GM12878 (cell line): ENCODE measurements around the gene UROD. TPM values are rescaled to one million over a fixed set of nuclear protein-coding genes. Genes with fewer than 3 reads are reported as not detected.

Source experiments
- ATAC-seq: fragments of 200-7000 bp; cut with Tn5 transposase; 3 replicates; pipeline ENCODE4 v1.9.1; 2020; ENCODE audit warnings: mild to moderate bottlenecking, moderate library complexity
- BruUV-seq: library from RNA; stranded (reverse); fragments of 400-500 nt; replicated peaks from 2 replicates; lab custom pipeline; 2021; lab: Mats Ljungman, UMichigan
- CTCF ChIA-PET: fragments of 300-600 bp; sonication (Branson Sonifier 250); formaldehyde crosslinking; extraction: SDS; loops from one replicate; lab custom pipeline; 2021; ENCODE audit warnings: inconsistent platforms; lab: Yijun Ruan, JAX
- POLR2A ChIA-PET: fragments of 350-600 bp; formaldehyde crosslinking; extraction: SDS; loops from one replicate; lab custom pipeline; 2021; ENCODE audit warnings: inconsistent platforms; lab: Charles Lee
- RAD21 ChIA-PET: fragments of 300-600 bp; sonication (Branson Sonifier 250); formaldehyde crosslinking; loops from one replicate; lab custom pipeline; 2023; ENCODE audit warnings: antibody characterized with exemption; ENCODE audit not compliant: unreplicated experiment; lab: Charles Lee
- SMC1A ChIA-PET: fragments of 300-600 bp; sonication (Branson Sonifier 250); formaldehyde crosslinking; loops from one replicate; lab custom pipeline; 2023; ENCODE audit not compliant: unreplicated experiment, uncharacterized antibody; lab: Charles Lee
- DNase-seq: peaks from one replicate; pipeline ENCODE4 v3.0.0-alpha.2; 2011; ENCODE audit warnings: low read depth, low spot score
- FAIRE-seq: peaks from 3 replicates; lab custom pipeline; 2011; peaks lifted over from hg19 to GRCh38; lab: Jason Lieb, UNC
- H2AFZ ChIP-seq: 2 replicates; pipeline ENCODE4 v1.6.0; 2011; ENCODE audit warnings: low read depth, low read length, control low read depth; ENCODE audit not compliant: control insufficient read depth
- H3K27ac ChIP-seq: 2 replicates; pipeline ENCODE4 v1.5.1; 2011; ENCODE audit warnings: control low read depth; ENCODE audit not compliant: control insufficient read depth, insufficient read depth
- H3K27me3 ChIP-seq, 2 experiments: replicated peaks in 1 of 2; 2 replicates each; pipeline versions ENCODE4 v1.6.0 to v1.6.1; 2011; ENCODE audit warnings: low read length in 1 of 2; ENCODE audit not compliant: control insufficient read depth in 2 of 2, insufficient read depth in 2 of 2
- H3K36me3 ChIP-seq, 2 experiments: 2 replicates each; pipeline ENCODE4 v1.5.1; 2011; ENCODE audit warnings: low read length in 1 of 2; ENCODE audit not compliant: control insufficient read depth in 2 of 2, insufficient read depth in 2 of 2
- H3K4me1 ChIP-seq: 2 replicates; pipeline ENCODE4 v1.6.1; 2011; ENCODE audit warnings: mild to moderate bottlenecking, low read length, moderate library complexity, mixed read lengths; ENCODE audit not compliant: control insufficient read depth, insufficient read depth
- H3K4me2 ChIP-seq: 2 replicates; pipeline ENCODE4 v1.6.0; 2011; ENCODE audit warnings: control low read depth; ENCODE audit not compliant: control insufficient read depth, insufficient read depth
- H3K4me3 ChIP-seq: fragments of 200-600 bp; sonication (generic); 2 replicates; pipeline ENCODE4 v1.5.1; 2016
- H3K79me2 ChIP-seq: 2 replicates; pipeline ENCODE4 v1.6.0; 2011; ENCODE audit warnings: low read length; ENCODE audit not compliant: control insufficient read depth, insufficient read depth
- H3K9ac ChIP-seq: 2 replicates; pipeline ENCODE4 v1.8.0; 2011; ENCODE audit warnings: low read length, control low read depth, mixed read lengths; ENCODE audit not compliant: control insufficient read depth, insufficient read depth
- H3K9me3 ChIP-seq: replicated peaks from 3 replicates; pipeline ENCODE4 v1.5.1; 2011; ENCODE audit warnings: mild to moderate bottlenecking, low read length; ENCODE audit not compliant: control insufficient read depth, insufficient read depth
- H4K20me1 ChIP-seq: 2 replicates; pipeline ENCODE4 v1.6.0; 2011; ENCODE audit not compliant: control insufficient read depth, insufficient read depth
- CREB1 ChIP-seq: IDR thresholded peaks from 2 replicates; pipeline ENCODE4 v1.6.1; 2012; ENCODE audit warnings: low read depth, mild to moderate bottlenecking, inconsistent platforms
- MEF2A ChIP-seq: IDR thresholded peaks from 2 replicates; pipeline ENCODE4 v1.6.1; 2011; ENCODE audit warnings: low read depth, mild to moderate bottlenecking, low read length, moderate library complexity; ENCODE audit not compliant: insufficient read depth
- NRF1 ChIP-seq: conservative IDR thresholded peaks from 2 replicates; pipeline ENCODE4 v1.6.1; 2011; ENCODE audit warnings: mild to moderate bottlenecking, low read depth, low read length, improper control_type of control experiment
- WGBS: methylation state at CpG from one replicate; pipeline ENCODE4 v1.1.6; 2016; ENCODE audit warnings: low lambda C conversion rate; ENCODE audit not compliant: insufficient replicate concordance, insufficient coverage; ENCODE audit errors: missing lambda C conversion rate; 5-methylcytosine and 5-hydroxymethylcytosine counted together
- in situ Hi-C: fragments of 300-500 bp; cut with MboI; formaldehyde crosslinking; loops from 9 replicates; pipeline ENCODE4 v1.14.3; 2018; ENCODE audit warnings: mixed read lengths
- intact Hi-C: fragments of 100-400 bp; cut with micrococcal nuclease; formaldehyde crosslinking; loops from one replicate; pipeline ENCODE4 v1.14.2; 2022; ENCODE audit not compliant: unreplicated experiment
- polyA plus RNA-seq, 11 experiments: library from polyadenylated mRNA; depleted of rRNA in 4 of 11; unstranded in 6 of 11; stranded (reverse) in 5 of 11; fragments of >200 nt; fragmentation: Nextera tagmentation in 4 of 11; fragmentation: Illumina TruSeq in 1 of 11; extraction: Ambion mirVana in 4 of 11; extraction: Trizol in 1 of 11; gene quantifications; 1 replicate in 1 of 11; 2 replicates in 10 of 11; pipeline versions ENCODE4 v1.2.1 to v1.2.3, GENCODE V29; 2011 to 2016; ENCODE audit warnings: inconsistent platforms in 2 of 11, missing spikeins in 2 of 11, low read depth in 1 of 11
- total RNA-seq, 4 experiments: library from RNA; depleted of rRNA in 3 of 4; stranded (reverse); fragments of >200 nt in 3 of 4; fragmentation: Illumina TruSeq in 1 of 4; extraction: Trizol in 1 of 4; gene quantifications; 2 replicates each; pipeline versions ENCODE4 v1.2.1 to v1.2.3, GENCODE V29; 2013 to 2021

UROD gene
- total and polyA plus RNA-seq, 10 of the 15 experiments (the other 5 are each of a cell fraction or from before 2014, with no cell fraction given) = 65.8 to 330 (median 102) TPM

GRCh38 chr1:45065083-45065482, 53.0 kb downstream of the UROD start:
- Histone ChIP-seq H3K9ac (no peak overlapping the region), H3K27me3 (no peaks in the 10 kb centered on the region), H2AFZ (no peak overlapping the region), H3K79me2 (no peaks in the 10 kb centered on the region), H4K20me1 (no peaks in the 10 kb centered on the region), H3K4me3 (no peak overlapping the region), H3K36me3 (no peaks in the 10 kb centered on the region), H3K4me1 (no peaks in the 10 kb centered on the region), H3K27ac (no peak overlapping the region), H3K4me2 (no peak overlapping the region), H3K9me3 (no peaks in the 10 kb centered on the region)
- WGBS = 51% methylated on average over 2 of the region's 2 CpGs
- in situ Hi-C loops (no loop called here), intact Hi-C loops (no loop called here)
- CTCF ChIA-PET = no interaction called here
- ATAC-seq (no peak), DNase-seq (no peak), FAIRE-seq (no peak)
- no peak for TF ChIP-seq NRF1
- TF ChIP-seq MEF2A = no peak
- TF ChIP-seq CREB1 = no peak
- RAD21 ChIA-PET = interaction anchor here (1.2 kb wide), 1 partner anchor 47 kb away, joined by 3 read pairs; no protein-coding TSS in a partner anchor
- SMC1A ChIA-PET = no interaction called here
- no TSS peak for BruUV-seq
- POLR2A ChIA-PET = no interaction called here

Other genes with a start within 250 kb of the UROD start
Only the 7 nearest of the 9 such genes appear.
- 19.9 and 23.1 TPM in 2 replicates for gene PLK3, start 211.9 kb upstream of the UROD start, total RNA-seq (2014; rRNA removed)
- 8.1 and 9.0 TPM in 2 replicates for gene PLK3, start 211.9 kb upstream of the UROD start, total RNA-seq (2014; rRNA removed; fragmentation: Illumina TruSeq; extraction: Trizol)
- 16.5 and 20.9 TPM in 2 replicates for gene PLK3, start 211.9 kb upstream of the UROD start, total RNA-seq (2021)
- gene PLK3, start 211.9 kb upstream of the UROD start, polyA plus RNA-seq (2011; rRNA removed) = 6.4 and 11.6 TPM in 2 replicates
- 5.4 and 9.3 TPM in 2 replicates for gene PLK3, start 211.9 kb upstream of the UROD start, polyA plus RNA-seq (2014; fragmentation: Illumina TruSeq; extraction: Trizol)
- gene PLK3, start 211.9 kb upstream of the UROD start, polyA plus RNA-seq (2014; fragmentation: Nextera tagmentation; extraction: Ambion mirVana) = 1 to 10 TPM; 1.5 to 1.9 TPM
- 23.2 and 29.2 TPM in 2 replicates for gene PLK3, start 211.9 kb upstream of the UROD start, polyA plus RNA-seq (2014; rRNA removed)
- 10 to 100 TPM; 12.5 to 17.5 TPM for gene PLK3, start 211.9 kb upstream of the UROD start, polyA plus RNA-seq (2016; fragmentation: Nextera tagmentation; extraction: Ambion mirVana)
- gene DYNLT4, start 204.9 kb upstream of the UROD start, total RNA-seq (2014; rRNA removed) = not detected in 2 replicates
- not detected in 2 replicates for gene DYNLT4, start 204.9 kb upstream of the UROD start, total RNA-seq (2014; rRNA removed; fragmentation: Illumina TruSeq; extraction: Trizol)
- gene DYNLT4, start 204.9 kb upstream of the UROD start, total RNA-seq (2021) = 0.28 and 0.45 TPM in 2 replicates
- gene DYNLT4, start 204.9 kb upstream of the UROD start, polyA plus RNA-seq (2011; rRNA removed) = not detected in 2 replicates
- gene DYNLT4, start 204.9 kb upstream of the UROD start, polyA plus RNA-seq (2014; fragmentation: Illumina TruSeq; extraction: Trizol) = not detected in 2 replicates
- not detected for gene DYNLT4, start 204.9 kb upstream of the UROD start, polyA plus RNA-seq (2014; fragmentation: Nextera tagmentation; extraction: Ambion mirVana)
- gene DYNLT4, start 204.9 kb upstream of the UROD start, polyA plus RNA-seq (2014; rRNA removed) = not detected in 2 replicates
- gene DYNLT4, start 204.9 kb upstream of the UROD start, polyA plus RNA-seq (2016; fragmentation: Nextera tagmentation; extraction: Ambion mirVana) = under 1 TPM in 1 of 2 experiments, not detected in 1; 0.23 TPM
- 0.44 and 1.1 TPM in 2 replicates for gene BTBD19, start 203.7 kb upstream of the UROD start, total RNA-seq (2014; rRNA removed)
- 0.18 and 0.45 TPM in 2 replicates for gene BTBD19, start 203.7 kb upstream of the UROD start, total RNA-seq (2014; rRNA removed; fragmentation: Illumina TruSeq; extraction: Trizol)
- gene BTBD19, start 203.7 kb upstream of the UROD start, total RNA-seq (2021) = 1.6 and 2.7 TPM in 2 replicates
- gene BTBD19, start 203.7 kb upstream of the UROD start, polyA plus RNA-seq (2011; rRNA removed) = 0.30 and 0.67 TPM in 2 replicates
- 0.29 and 0.37 TPM in 2 replicates for gene BTBD19, start 203.7 kb upstream of the UROD start, polyA plus RNA-seq (2014; fragmentation: Illumina TruSeq; extraction: Trizol)
- gene BTBD19, start 203.7 kb upstream of the UROD start, polyA plus RNA-seq (2014; fragmentation: Nextera tagmentation; extraction: Ambion mirVana) = under 1 TPM; 0.13 to 0.40 TPM
- gene BTBD19, start 203.7 kb upstream of the UROD start, polyA plus RNA-seq (2014; rRNA removed) = 1.0 and 3.0 TPM in 2 replicates
- under 1 TPM; 0.18 to 0.23 TPM for gene BTBD19, start 203.7 kb upstream of the UROD start, polyA plus RNA-seq (2016; fragmentation: Nextera tagmentation; extraction: Ambion mirVana)
- gene PTCH2, start 169.0 kb upstream of the UROD start, total RNA-seq (2014; rRNA removed) = 0.11 and 0.27 TPM in 2 replicates
- 7.6 and 8.4 TPM in 2 replicates for gene PTCH2, start 169.0 kb upstream of the UROD start, total RNA-seq (2014; rRNA removed; fragmentation: Illumina TruSeq; extraction: Trizol)
- 0.87 and 0.96 TPM in 2 replicates for gene PTCH2, start 169.0 kb upstream of the UROD start, total RNA-seq (2021)
- 0.07 and 0.16 TPM in 2 replicates for gene PTCH2, start 169.0 kb upstream of the UROD start, polyA plus RNA-seq (2011; rRNA removed)
- 0.03 TPM in 1 of 2 replicates, not detected in the other for gene PTCH2, start 169.0 kb upstream of the UROD start, polyA plus RNA-seq (2014; fragmentation: Illumina TruSeq; extraction: Trizol)
- under 1 TPM; 0.06 to 0.18 TPM for gene PTCH2, start 169.0 kb upstream of the UROD start, polyA plus RNA-seq (2014; fragmentation: Nextera tagmentation; extraction: Ambion mirVana)
- 0.06 and 0.09 TPM in 2 replicates for gene PTCH2, start 169.0 kb upstream of the UROD start, polyA plus RNA-seq (2014; rRNA removed)
- gene PTCH2, start 169.0 kb upstream of the UROD start, polyA plus RNA-seq (2016; fragmentation: Nextera tagmentation; extraction: Ambion mirVana) = under 1 TPM; 0.04 to 0.33 TPM
- gene EIF2B3, start 25.7 kb upstream of the UROD start, total RNA-seq (2014; rRNA removed) = 31.2 TPM in 2 replicates
- gene EIF2B3, start 25.7 kb upstream of the UROD start, total RNA-seq (2014; rRNA removed; fragmentation: Illumina TruSeq; extraction: Trizol) = 45.5 and 48.0 TPM in 2 replicates
- 35.3 and 35.9 TPM in 2 replicates for gene EIF2B3, start 25.7 kb upstream of the UROD start, total RNA-seq (2021)
- gene EIF2B3, start 25.7 kb upstream of the UROD start, polyA plus RNA-seq (2011; rRNA removed) = 42.5 and 55.3 TPM in 2 replicates
- gene EIF2B3, start 25.7 kb upstream of the UROD start, polyA plus RNA-seq (2014; fragmentation: Illumina TruSeq; extraction: Trizol) = 39.7 and 54.5 TPM in 2 replicates
- 100 to 1,000 TPM; 112 to 124 TPM for gene EIF2B3, start 25.7 kb upstream of the UROD start, polyA plus RNA-seq (2014; fragmentation: Nextera tagmentation; extraction: Ambion mirVana)
- 29.7 and 30.5 TPM in 2 replicates for gene EIF2B3, start 25.7 kb upstream of the UROD start, polyA plus RNA-seq (2014; rRNA removed)
- 10 to 100 TPM; 63.3 to 65.8 TPM for gene EIF2B3, start 25.7 kb upstream of the UROD start, polyA plus RNA-seq (2016; fragmentation: Nextera tagmentation; extraction: Ambion mirVana)
- 11.3 and 15.1 TPM in 2 replicates for gene HECTD3, start 930 bp upstream of the UROD start, total RNA-seq (2014; rRNA removed)
- 6.9 and 8.2 TPM in 2 replicates for gene HECTD3, start 930 bp upstream of the UROD start, total RNA-seq (2014; rRNA removed; fragmentation: Illumina TruSeq; extraction: Trizol)
- 27.4 and 30.3 TPM in 2 replicates for gene HECTD3, start 930 bp upstream of the UROD start, total RNA-seq (2021)
- gene HECTD3, start 930 bp upstream of the UROD start, polyA plus RNA-seq (2011; rRNA removed) = 14.8 and 28.4 TPM in 2 replicates
- 20.7 and 22.0 TPM in 2 replicates for gene HECTD3, start 930 bp upstream of the UROD start, polyA plus RNA-seq (2014; fragmentation: Illumina TruSeq; extraction: Trizol)
- 1 to 10 TPM; 3.4 to 4.6 TPM for gene HECTD3, start 930 bp upstream of the UROD start, polyA plus RNA-seq (2014; fragmentation: Nextera tagmentation; extraction: Ambion mirVana)
- gene HECTD3, start 930 bp upstream of the UROD start, polyA plus RNA-seq (2014; rRNA removed) = 23.3 and 26.8 TPM in 2 replicates
- gene HECTD3, start 930 bp upstream of the UROD start, polyA plus RNA-seq (2016; fragmentation: Nextera tagmentation; extraction: Ambion mirVana) = 10 to 100 TPM; 24.1 to 30.4 TPM
- gene ZSWIM5, start 194.4 kb downstream of the UROD start, total RNA-seq (2014; rRNA removed) = 0.23 and 0.33 TPM in 2 replicates
- gene ZSWIM5, start 194.4 kb downstream of the UROD start, total RNA-seq (2014; rRNA removed; fragmentation: Illumina TruSeq; extraction: Trizol) = 0.23 and 0.31 TPM in 2 replicates
- gene ZSWIM5, start 194.4 kb downstream of the UROD start, total RNA-seq (2021) = 0.74 and 0.97 TPM in 2 replicates
- gene ZSWIM5, start 194.4 kb downstream of the UROD start, polyA plus RNA-seq (2011; rRNA removed) = 0.34 and 0.49 TPM in 2 replicates
- 0.40 and 0.43 TPM in 2 replicates for gene ZSWIM5, start 194.4 kb downstream of the UROD start, polyA plus RNA-seq (2014; fragmentation: Illumina TruSeq; extraction: Trizol)
- gene ZSWIM5, start 194.4 kb downstream of the UROD start, polyA plus RNA-seq (2014; fragmentation: Nextera tagmentation; extraction: Ambion mirVana) = under 1 TPM; 0.26 to 0.40 TPM
- gene ZSWIM5, start 194.4 kb downstream of the UROD start, polyA plus RNA-seq (2014; rRNA removed) = 0.49 and 0.58 TPM in 2 replicates
- gene ZSWIM5, start 194.4 kb downstream of the UROD start, polyA plus RNA-seq (2016; fragmentation: Nextera tagmentation; extraction: Ambion mirVana) = under 1 TPM in 1 of 2 experiments, not detected in 1; 0.07 TPM